H9 (cell line): ENCODE results near the gene PVALB. TPM values are rescaled to one million over a fixed set of nuclear protein-coding genes. Genes with fewer than 3 reads are reported as not detected.
A peak's percentile ranks its signal among the peaks of the same experiment; 100 is the strongest.

ENCODE experiments used
- DNase-seq: peaks from one replicate; pipeline ENCODE4 v3.0.0-alpha.2; 2017
- H2AFZ ChIP-seq: one replicate; pipeline ENCODE4 v1.6.1; 2013; ENCODE audit warnings: mild to moderate bottlenecking, low read length, control low read depth, moderate library complexity
- H2AK5ac ChIP-seq: 2 replicates; pipeline ENCODE4 v1.6.1; 2013; ENCODE audit warnings: low read length, control low read depth, mixed read lengths; ENCODE audit not compliant: insufficient read length
- H2BK120ac ChIP-seq: one replicate; pipeline ENCODE4 v1.6.1; 2013; ENCODE audit warnings: low read depth, mild to moderate bottlenecking, low read length, control low read depth, inconsistent platforms; ENCODE audit not compliant: poor library complexity, severe bottlenecking
- H2BK12ac ChIP-seq: 2 replicates; pipeline ENCODE4 v1.6.1; 2013; ENCODE audit warnings: low read length, control low read depth, mixed read lengths, low read depth; ENCODE audit not compliant: insufficient read length
- H2BK15ac ChIP-seq: 2 replicates; pipeline ENCODE4 v1.6.1; 2013; ENCODE audit warnings: low read depth, low read length, control low read depth
- H2BK20ac ChIP-seq: one replicate; pipeline ENCODE4 v1.6.1; 2013; ENCODE audit warnings: low read depth, mild to moderate bottlenecking, low read length, control low read depth, inconsistent platforms; ENCODE audit not compliant: poor library complexity, severe bottlenecking
- H2BK5ac ChIP-seq: 2 replicates; pipeline ENCODE4 v1.6.1; 2013; ENCODE audit warnings: low read length, control low read depth, mixed read lengths; ENCODE audit not compliant: insufficient read length
- H3K14ac ChIP-seq: 2 replicates; pipeline ENCODE4 v1.6.1; 2013; ENCODE audit warnings: low read length, control low read depth; ENCODE audit not compliant: insufficient read depth
- H3K18ac ChIP-seq: 2 replicates; pipeline ENCODE4 v1.6.1; 2013; ENCODE audit warnings: low read depth, mild to moderate bottlenecking, mixed read lengths, low read length, control low read depth; ENCODE audit not compliant: insufficient read length
- H3K23ac ChIP-seq: 2 replicates; pipeline ENCODE4 v1.6.1; 2013; ENCODE audit warnings: low read length, control low read depth, mixed read lengths, low read depth; ENCODE audit not compliant: insufficient read length
- H3K23me2 ChIP-seq: 2 replicates; pipeline ENCODE4 v1.6.1; 2013; ENCODE audit warnings: low read depth, mild to moderate bottlenecking, mixed read lengths, low read length, control low read depth; ENCODE audit not compliant: insufficient read length, poor library complexity, severe bottlenecking
- H3K27ac ChIP-seq: 2 replicates; pipeline ENCODE4 v1.5.1; 2013; ENCODE audit warnings: low read length, control low read depth, mixed read lengths, low read depth; ENCODE audit not compliant: insufficient read length
- H3K27me3 ChIP-seq: 2 replicates; pipeline ENCODE4 v1.6.1; 2013; ENCODE audit warnings: low read length, control low read depth, inconsistent platforms; ENCODE audit not compliant: insufficient read depth
- H3K4ac ChIP-seq: 2 replicates; pipeline ENCODE4 v1.6.1; 2013; ENCODE audit warnings: low read depth, mild to moderate bottlenecking, control low read depth, inconsistent platforms, low read length, moderate library complexity
- H3K4me1 ChIP-seq: 2 replicates; pipeline ENCODE4 v1.6.1; 2013; ENCODE audit warnings: low read length, control low read depth, inconsistent platforms; ENCODE audit not compliant: insufficient read depth
- H3K4me2 ChIP-seq: 2 replicates; pipeline ENCODE4 v1.6.1; 2013; ENCODE audit warnings: low read length, control low read depth, mixed read lengths; ENCODE audit not compliant: insufficient read length, insufficient read depth
- H3K56ac ChIP-seq: 2 replicates; pipeline ENCODE4 v1.6.1; 2013; ENCODE audit warnings: low read depth, mild to moderate bottlenecking, mixed read lengths, low read length, control low read depth; ENCODE audit not compliant: insufficient read length
- H3K79me1 ChIP-seq: 2 replicates; pipeline ENCODE4 v1.6.1; 2013; ENCODE audit warnings: low read depth, mild to moderate bottlenecking, moderate library complexity, low read length, control low read depth, inconsistent platforms; ENCODE audit not compliant: insufficient read depth, poor library complexity, severe bottlenecking
- H3K79me2 ChIP-seq: 2 replicates; pipeline ENCODE4 v1.6.1; 2013; ENCODE audit warnings: low read length, control low read depth, inconsistent platforms; ENCODE audit not compliant: insufficient read depth
- H3K9ac ChIP-seq: 2 replicates; pipeline ENCODE4 v1.6.1; 2013; ENCODE audit warnings: low read length, control low read depth, mixed read lengths; ENCODE audit not compliant: insufficient read length; ENCODE audit errors: extremely low read depth
- H3K9me3 ChIP-seq: one replicate; pipeline ENCODE4 v1.6.1; 2013; ENCODE audit warnings: low read depth, low read length, inconsistent platforms; ENCODE audit not compliant: control insufficient read depth
- H3T11ph ChIP-seq: one replicate; pipeline ENCODE4 v1.6.1; 2013; ENCODE audit warnings: mild to moderate bottlenecking, low read length, control low read depth, inconsistent platforms
- H4K20me1 ChIP-seq: one replicate; pipeline ENCODE4 v1.6.1; 2013; ENCODE audit not compliant: control insufficient read depth, insufficient read length, insufficient read depth
- H4K5ac ChIP-seq: 2 replicates; pipeline ENCODE4 v1.6.1; 2013; ENCODE audit warnings: low read depth, mild to moderate bottlenecking, mixed read lengths, low read length, control low read depth; ENCODE audit not compliant: insufficient read length
- H4K8ac ChIP-seq: replicated peaks from 2 replicates; pipeline ENCODE4 v1.6.1; 2013; ENCODE audit warnings: low read length, control low read depth, mixed read lengths, low read depth; ENCODE audit not compliant: insufficient read length
- H4K91ac ChIP-seq: 2 replicates; pipeline ENCODE4 v1.6.1; 2013; ENCODE audit warnings: low read depth, mild to moderate bottlenecking, moderate library complexity, mixed read lengths, low read length, control low read depth; ENCODE audit not compliant: insufficient read length
- H3K27ac Mint-ChIP-seq, 3 experiments: 2 replicates in 2 of 3; 3 replicates in 1 of 3; pipeline ENCODE4 v1.8.0; 2020 to 2021; ENCODE audit warnings: mixed read lengths in 3 of 3, mild to moderate bottlenecking in 1 of 3, moderate library complexity in 1 of 3
- H3K27me3 Mint-ChIP-seq: 2 replicates; pipeline ENCODE4 v1.8.0; 2021; ENCODE audit warnings: low read depth, mild to moderate bottlenecking, moderate library complexity, mixed read lengths
- H3K36me3 Mint-ChIP-seq, 3 experiments: 2 replicates in 2 of 3; 3 replicates in 1 of 3; pipeline ENCODE4 v1.8.0; 2020 to 2021; ENCODE audit warnings: low read depth in 3 of 3, mixed read lengths in 3 of 3; ENCODE audit not compliant: insufficient read depth in 1 of 3
- H3K4me1 Mint-ChIP-seq, 2 experiments: 2 replicates each; pipeline ENCODE4 v1.8.0; 2020; ENCODE audit warnings: mixed read lengths in 2 of 2
- H3K4me3 Mint-ChIP-seq, 2 experiments: 2 replicates in 1 of 2; 3 replicates in 1 of 2; pipeline ENCODE4 v1.8.0; 2020 to 2021; ENCODE audit warnings: mild to moderate bottlenecking in 2 of 2, mixed read lengths in 2 of 2, moderate library complexity in 1 of 2
- H3K9me3 Mint-ChIP-seq, 2 experiments: 2 replicates in 1 of 2; 3 replicates in 1 of 2; pipeline ENCODE4 v1.8.0; 2020; ENCODE audit warnings: mild to moderate bottlenecking in 2 of 2, mixed read lengths in 2 of 2, moderate library complexity in 1 of 2
- CTCF ChIP-seq: fragments of 200-600 bp; sonication (generic); conservative IDR thresholded peaks from 3 replicates; pipeline ENCODE4 v1.8.0; 2021; ENCODE audit warnings: antibody characterized with exemption, mild to moderate bottlenecking
- WGBS: extraction: QIAGEN DNeasy Blood & Tissue Kit; methylation state at CpG from one replicate; pipeline ENCODE4 v1.1.7; 2013; ENCODE audit warnings: missing lambda C conversion rate, low lambda C conversion rate, mixed read lengths; ENCODE audit not compliant: insufficient read length; ENCODE audit errors: extremely low coverage; 5-methylcytosine and 5-hydroxymethylcytosine counted together
- total RNA-seq: library from RNA; stranded (reverse); gene quantifications from 2 replicates; pipeline ENCODE4 v1.2.1, GENCODE V29; 2021

PVALB gene
- total RNA-seq, 1 experiment from 2014 or later, result 2.7 TPM

- Histone ChIP-seq H3K4me2 (no peak overlapping the region), H2AFZ (no peak overlapping the region)
These were observed 5.7 kb upstream of the PVALB start for GRCh38 chr22:36822581-36822980.

More at GRCh38 chr22:36822581-36822980, 5.7 kb upstream of the PVALB start:
- no peak for TF ChIP-seq CTCF
- Histone ChIP-seq H4K5ac (no peak overlapping the region), H3K14ac (no peak overlapping the region), H4K20me1 (no peaks in the 10 kb centered on the region), H3K79me2 (no peaks in the 10 kb centered on the region), H2AK5ac (no peak overlapping the region), H2BK5ac (no peak overlapping the region), H2BK12ac (no peak overlapping the region), H3K4ac (no peak overlapping the region), H2BK20ac (no peak overlapping the region), H2BK15ac (no peak overlapping the region), H3K23ac (no peak overlapping the region), H3K9ac (no peak overlapping the region), H4K8ac (no peak overlapping the region), H3K23me2 (no peaks in the 10 kb centered on the region), H4K91ac (no peak overlapping the region), H3T11ph (no peak overlapping the region), H3K18ac (no peak overlapping the region), H3K27me3 (peaks cover 7% of the 10 kb centered on the region; the same call in 1 of the 2 replicates), H3K4me1 (no peaks in the 10 kb centered on the region), H2BK120ac (no peak overlapping the region), H3K9me3 (no peaks in the 10 kb centered on the region), H3K27ac (no peak overlapping the region), H3K56ac (no peak overlapping the region), H3K79me1 (no peaks in the 10 kb centered on the region)
- Mint-ChIP-seq H3K9me3 (no peaks in the 10 kb centered on the region; a peak in 1 of 5 replicates), H3K27me3 (peaks cover 43% of the 10 kb centered on the region), H3K36me3 (no peaks in the 10 kb centered on the region), H3K4me3 (no peak overlapping the region; a peak in 1 of 5 replicates), H3K27ac (peak overlapping the region in 1 of 3 experiments; percentile 63; a peak in 1 of 7 replicates), H3K4me1 (peaks cover 21 to 40% of the 10 kb centered on the region in 2 experiments)
- WGBS, result no CpG with 5 or more reads among the region's 6 CpGs
- peak; percentile 59 for DNase-seq
